Mammary epithelial cell (primary cell): ENCODE results near the gene HELT.

Experiments
- EZH2 ChIP-seq: IDR thresholded peaks from 2 replicates; pipeline ENCODE4 v1.6.1; 2012; ENCODE audit warnings: low read length, inconsistent platforms, borderline replicate concordance
- TF ChIP-seq, protein P1 (sequence below), 2 donors: IDR thresholded peaks in 1 of 2; conservative IDR thresholded peaks in 1 of 2; 2 replicates each; pipeline ENCODE4 v1.5.1; 2011 to 2012; ENCODE audit warnings: inconsistent platforms in 2 of 2, low read length in 2 of 2, mild to moderate bottlenecking in 2 of 2, control low read depth in 1 of 2, low read depth in 1 of 2; ENCODE audit not compliant: insufficient read depth in 1 of 2; ENCODE audit errors: extremely low read depth in 1 of 2

GRCh38 chr4:184979461-184980124, 38.7 kb upstream of the HELT start:
- TF ChIP-seq, protein P1, sequence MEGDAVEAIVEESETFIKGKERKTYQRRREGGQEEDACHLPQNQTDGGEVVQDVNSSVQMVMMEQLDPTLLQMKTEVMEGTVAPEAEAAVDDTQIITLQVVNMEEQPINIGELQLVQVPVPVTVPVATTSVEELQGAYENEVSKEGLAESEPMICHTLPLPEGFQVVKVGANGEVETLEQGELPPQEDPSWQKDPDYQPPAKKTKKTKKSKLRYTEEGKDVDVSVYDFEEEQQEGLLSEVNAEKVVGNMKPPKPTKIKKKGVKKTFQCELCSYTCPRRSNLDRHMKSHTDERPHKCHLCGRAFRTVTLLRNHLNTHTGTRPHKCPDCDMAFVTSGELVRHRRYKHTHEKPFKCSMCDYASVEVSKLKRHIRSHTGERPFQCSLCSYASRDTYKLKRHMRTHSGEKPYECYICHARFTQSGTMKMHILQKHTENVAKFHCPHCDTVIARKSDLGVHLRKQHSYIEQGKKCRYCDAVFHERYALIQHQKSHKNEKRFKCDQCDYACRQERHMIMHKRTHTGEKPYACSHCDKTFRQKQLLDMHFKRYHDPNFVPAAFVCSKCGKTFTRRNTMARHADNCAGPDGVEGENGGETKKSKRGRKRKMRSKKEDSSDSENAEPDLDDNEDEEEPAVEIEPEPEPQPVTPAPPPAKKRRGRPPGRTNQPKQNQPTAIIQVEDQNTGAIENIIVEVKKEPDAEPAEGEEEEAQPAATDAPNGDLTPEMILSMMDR (conservative IDR thresholded peaks at IDR 0.05 in 1 of 2, IDR thresholded peaks at IDR 0.05 in 1 of 2; ENCODE audit: extremely low read depth in 1 of 2, insufficient read depth in 1 of 2, low read depth in 1 of 2, low read length in 2 of 2) = no peak
- no peak for TF ChIP-seq EZH2
